Mesenchymal stem cell (in vitro differentiated cells and primary cell): ENCODE measurements around the gene PDE4B.

Experiments used
- DNase-seq: peaks from one replicate; pipeline ENCODE4 v3.0.0-alpha.2; 2013
- H2AFZ ChIP-seq: one replicate; pipeline ENCODE4 v1.6.1; 2013; ENCODE audit warnings: low read depth, mild to moderate bottlenecking, control low read depth, inconsistent platforms, low read length, moderate library complexity
- H2AK5ac ChIP-seq: 2 replicates; pipeline ENCODE4 v1.6.1; 2013; ENCODE audit warnings: low read length, moderate library complexity, mild to moderate bottlenecking, inconsistent platforms; ENCODE audit not compliant: severe bottlenecking
- H2BK120ac ChIP-seq: one replicate; pipeline ENCODE4 v1.6.1; 2013; ENCODE audit warnings: low read depth, mild to moderate bottlenecking, inconsistent platforms, low read length, moderate library complexity
- H2BK12ac ChIP-seq, 2 experiments: one replicate each; pipeline ENCODE4 v1.6.1; 2013; ENCODE audit warnings: inconsistent platforms in 2 of 2, low read length in 2 of 2, mild to moderate bottlenecking in 2 of 2, moderate library complexity in 2 of 2, control low read depth in 1 of 2
- H2BK15ac ChIP-seq: one replicate; pipeline ENCODE4 v1.6.1; 2013; ENCODE audit warnings: mild to moderate bottlenecking, low read depth, inconsistent platforms; ENCODE audit not compliant: poor library complexity, severe bottlenecking
- H2BK5ac ChIP-seq: 2 replicates; pipeline ENCODE4 v1.6.1; 2013; ENCODE audit warnings: low read depth, mild to moderate bottlenecking, low read length, control low read depth, inconsistent platforms; ENCODE audit not compliant: poor library complexity, severe bottlenecking
- H3K14ac ChIP-seq, 2 experiments: one replicate each; pipeline ENCODE4 v1.6.1; 2013; ENCODE audit warnings: inconsistent platforms in 2 of 2, low read length in 2 of 2, control low read depth in 1 of 2, mild to moderate bottlenecking in 1 of 2, moderate library complexity in 1 of 2
- H3K18ac ChIP-seq, 2 experiments: one replicate each; pipeline ENCODE4 v1.6.1; 2013; ENCODE audit warnings: inconsistent platforms in 2 of 2, low read length in 2 of 2, control low read depth in 1 of 2, low read depth in 1 of 2, mild to moderate bottlenecking in 1 of 2
- H3K23ac ChIP-seq, 2 experiments: one replicate each; pipeline ENCODE4 v1.6.1; 2013; ENCODE audit warnings: inconsistent platforms in 2 of 2, low read length in 2 of 2, mild to moderate bottlenecking in 2 of 2, moderate library complexity in 2 of 2, control low read depth in 1 of 2
- H3K27ac ChIP-seq: 2 replicates; pipeline ENCODE4 v1.5.1; 2013; ENCODE audit warnings: mild to moderate bottlenecking, moderate library complexity, low read length, control low read depth, inconsistent platforms; ENCODE audit not compliant: poor library complexity, severe bottlenecking
- H3K27me3 ChIP-seq, 2 experiments: 2 replicates each; pipeline versions ENCODE4 v1.6.1 to v1.7.0; 2013; ENCODE audit warnings: low read length in 2 of 2, mild to moderate bottlenecking in 2 of 2, moderate library complexity in 2 of 2, control low read depth in 1 of 2, inconsistent platforms in 1 of 2; ENCODE audit not compliant: control insufficient read depth in 1 of 2, insufficient read depth in 1 of 2
- H3K36me3 ChIP-seq, 2 experiments: 2 replicates each; pipeline versions ENCODE4 v1.6.1 to v1.7.0; 2013; ENCODE audit warnings: low read length in 2 of 2, control low read depth in 1 of 2, inconsistent platforms in 1 of 2, low read depth in 1 of 2, mild to moderate bottlenecking in 1 of 2; ENCODE audit not compliant: insufficient read depth in 2 of 2, control insufficient read depth in 1 of 2
- H3K4ac ChIP-seq, 2 experiments: one replicate each; pipeline ENCODE4 v1.6.1; 2013; ENCODE audit warnings: inconsistent platforms in 2 of 2, low read length in 2 of 2, mild to moderate bottlenecking in 2 of 2, moderate library complexity in 2 of 2, control low read depth in 1 of 2, low read depth in 1 of 2
- H3K4me1 ChIP-seq: 2 replicates; pipeline ENCODE4 v1.6.1; 2013; ENCODE audit warnings: low read depth, low read length, control low read depth; ENCODE audit not compliant: control insufficient read depth, insufficient read depth
- H3K4me2 ChIP-seq: 2 replicates; pipeline ENCODE4 v1.6.1; 2013; ENCODE audit warnings: low read length, mild to moderate bottlenecking, inconsistent platforms; ENCODE audit not compliant: poor library complexity, severe bottlenecking
- H3K4me3 ChIP-seq, 2 experiments: 2 replicates each; pipeline versions ENCODE4 v1.5.1 to v1.7.0; 2013; ENCODE audit warnings: low read length in 2 of 2, mild to moderate bottlenecking in 2 of 2, control low read depth in 1 of 2, low read depth in 1 of 2; ENCODE audit not compliant: insufficient read depth in 1 of 2
- H3K79me1 ChIP-seq: replicated peaks from 2 replicates; pipeline ENCODE4 v1.6.1; 2013; ENCODE audit warnings: mild to moderate bottlenecking, control low read depth, low read length, inconsistent platforms; ENCODE audit not compliant: poor library complexity, severe bottlenecking
- H3K9ac ChIP-seq: 2 replicates; pipeline ENCODE4 v1.7.0; 2013; ENCODE audit warnings: mild to moderate bottlenecking, low read length, moderate library complexity
- H3K9me3 ChIP-seq: 2 replicates; pipeline ENCODE4 v1.7.0; 2013; ENCODE audit warnings: mild to moderate bottlenecking, low read length; ENCODE audit not compliant: control insufficient read depth
- H4K8ac ChIP-seq: one replicate; pipeline ENCODE4 v1.6.1; 2013; ENCODE audit warnings: inconsistent platforms, mild to moderate bottlenecking, low read length, moderate library complexity
- H4K91ac ChIP-seq: one replicate; pipeline ENCODE4 v1.6.1; 2013; ENCODE audit warnings: mild to moderate bottlenecking, low read length, inconsistent platforms
- WGBS: methylation state at CpG from one replicate; pipeline ENCODE4 v1.1.7; 2013; ENCODE audit warnings: mixed read lengths; 5-methylcytosine and 5-hydroxymethylcytosine counted together

Gene PDE4B

GRCh38 chr1:65992831-65993271 is 200.2 kb downstream of the PDE4B start:
- Histone ChIP-seq H3K18ac (no peak overlapping the region), H4K91ac (no peak overlapping the region), H3K27me3 (peaks cover 0 to 6% of the 10 kb centered on the region in 2 experiments), H2AK5ac (no peak overlapping the region), H2BK5ac (no peak overlapping the region), H3K23ac (no peak overlapping the region), H3K9me3 (no peaks in the 10 kb centered on the region), H2BK15ac (no peak overlapping the region), H3K79me1 (no peaks in the 10 kb centered on the region), H2AFZ (no peak overlapping the region), H4K8ac (no peak overlapping the region), H3K14ac (no peak overlapping the region), H3K4me1 (no peaks in the 10 kb centered on the region), H3K4me3 (no peak overlapping the region), H3K9ac (no peak overlapping the region), H3K27ac (no peak overlapping the region), H3K4me2 (no peak overlapping the region), H3K36me3 (no peaks in the 10 kb centered on the region), H3K4ac (no peak overlapping the region), H2BK120ac (no peak overlapping the region), H2BK12ac (no peak overlapping the region)
- no peak for DNase-seq
- WGBS, result 95% methylated on average over 7 of the region's 7 CpGs

- WGBS, result no CpG with 5 or more reads among the region's 2 CpGs
- no peak overlapping the region for H3K4me3 ChIP-seq
Measured at GRCh38 chr1:65994223-65994622, 201.5 kb downstream of the PDE4B start.

GRCh38 chr1:65995336-65995735 is 202.6 kb downstream of the PDE4B start:
- Histone ChIP-seq H3K4me3 (no peak overlapping the region), H3K79me1 (no peaks in the 10 kb centered on the region), H3K9me3 (no peaks in the 10 kb centered on the region), H2AK5ac (no peak overlapping the region), H4K91ac (no peak overlapping the region), H2BK120ac (no peak overlapping the region), H3K27me3 (peaks cover 0 to 11% of the 10 kb centered on the region in 2 experiments), H3K4ac (no peak overlapping the region), H3K27ac (no peak overlapping the region), H2AFZ (no peak overlapping the region), H3K14ac (no peak overlapping the region), H3K4me1 (no peaks in the 10 kb centered on the region), H2BK15ac (no peak overlapping the region), H3K23ac (no peak overlapping the region), H3K36me3 (no peaks in the 10 kb centered on the region), H4K8ac (no peak overlapping the region), H3K18ac (no peak overlapping the region), H2BK12ac (no peak overlapping the region), H3K9ac (no peak overlapping the region), H3K4me2 (no peak overlapping the region), H2BK5ac (no peak overlapping the region)
- WGBS, result 61% methylated on average over 3 of the region's 6 CpGs
- no peak for DNase-seq

More at GRCh38 chr1:65994223-65994622, 201.5 kb downstream of the PDE4B start:
- Histone ChIP-seq H3K79me1 (no peaks in the 10 kb centered on the region), H3K9me3 (no peaks in the 10 kb centered on the region), H3K23ac (no peak overlapping the region), H3K18ac (no peak overlapping the region), H2BK120ac (no peak overlapping the region), H3K9ac (no peak overlapping the region), H2AK5ac (no peak overlapping the region), H2BK15ac (no peak overlapping the region), H2BK12ac (no peak overlapping the region), H3K4ac (no peak overlapping the region), H3K4me2 (no peak overlapping the region), H3K27ac (no peak overlapping the region), H4K91ac (no peak overlapping the region), H4K8ac (no peak overlapping the region), H2BK5ac (no peak overlapping the region), H3K14ac (no peak overlapping the region), H2AFZ (no peak overlapping the region), H3K4me1 (no peaks in the 10 kb centered on the region), H3K36me3 (no peaks in the 10 kb centered on the region), H3K27me3 (peaks cover 0 to 7% of the 10 kb centered on the region in 2 experiments)
- DNase-seq, result no peak

GRCh38 chr1:65995928-65996327 is 203.2 kb downstream of the PDE4B start:
- Histone ChIP-seq H3K9ac (no peak overlapping the region), H3K27ac (no peak overlapping the region), H3K4me1 (no peaks in the 10 kb centered on the region), H3K4me2 (no peak overlapping the region), H2AK5ac (no peak overlapping the region), H4K91ac (no peak overlapping the region), H3K9me3 (no peaks in the 10 kb centered on the region), H3K14ac (no peak overlapping the region), H3K27me3 (peaks cover 0 to 15% of the 10 kb centered on the region in 2 experiments), H3K4me3 (no peak overlapping the region), H3K18ac (no peak overlapping the region), H2BK12ac (no peak overlapping the region), H3K36me3 (no peaks in the 10 kb centered on the region), H2BK120ac (no peak overlapping the region), H3K23ac (no peak overlapping the region), H4K8ac (no peak overlapping the region), H2BK15ac (no peak overlapping the region), H2AFZ (no peak overlapping the region), H2BK5ac (no peak overlapping the region), H3K4ac (no peak overlapping the region), H3K79me1 (no peaks in the 10 kb centered on the region)
- no peak for DNase-seq
